GM12878 (cell line): ENCODE results near the gene ADPRHL1. TPM values are rescaled to one million over a fixed set of nuclear protein-coding genes. Genes with fewer than 3 reads are reported as not detected.
A peak's percentile ranks its signal among the peaks of the same experiment; 100 is the strongest.

Experiments
- ATAC-seq: fragments of 200-7000 bp; cut with Tn5 transposase; 3 replicates; pipeline ENCODE4 v1.9.1; 2020; ENCODE audit warnings: mild to moderate bottlenecking, moderate library complexity
- BruUV-seq: library from RNA; stranded (reverse); fragments of 400-500 nt; replicated peaks from 2 replicates; lab custom pipeline; 2021; lab: Mats Ljungman, UMichigan
- CTCF ChIA-PET: fragments of 300-600 bp; sonication (Branson Sonifier 250); formaldehyde crosslinking; extraction: SDS; loops from one replicate; lab custom pipeline; 2021; ENCODE audit warnings: inconsistent platforms; lab: Yijun Ruan, JAX
- POLR2A ChIA-PET: fragments of 350-600 bp; formaldehyde crosslinking; extraction: SDS; loops from one replicate; lab custom pipeline; 2021; ENCODE audit warnings: inconsistent platforms; lab: Charles Lee
- RAD21 ChIA-PET: fragments of 300-600 bp; sonication (Branson Sonifier 250); formaldehyde crosslinking; loops from one replicate; lab custom pipeline; 2023; ENCODE audit warnings: antibody characterized with exemption; ENCODE audit not compliant: unreplicated experiment; lab: Charles Lee
- SMC1A ChIA-PET: fragments of 300-600 bp; sonication (Branson Sonifier 250); formaldehyde crosslinking; loops from one replicate; lab custom pipeline; 2023; ENCODE audit not compliant: unreplicated experiment, uncharacterized antibody; lab: Charles Lee
- DNase-seq: peaks from one replicate; pipeline ENCODE4 v3.0.0-alpha.2; 2011; ENCODE audit warnings: low read depth, low spot score
- FAIRE-seq: peaks from 3 replicates; lab custom pipeline; 2011; peaks lifted over from hg19 to GRCh38; lab: Jason Lieb, UNC
- H2AFZ ChIP-seq: 2 replicates; pipeline ENCODE4 v1.6.0; 2011; ENCODE audit warnings: low read depth, low read length, control low read depth; ENCODE audit not compliant: control insufficient read depth
- H3K27ac ChIP-seq: 2 replicates; pipeline ENCODE4 v1.5.1; 2011; ENCODE audit warnings: control low read depth; ENCODE audit not compliant: control insufficient read depth, insufficient read depth
- H3K27me3 ChIP-seq, 2 experiments: replicated peaks in 1 of 2; 2 replicates each; pipeline versions ENCODE4 v1.6.0 to v1.6.1; 2011; ENCODE audit warnings: low read length in 1 of 2; ENCODE audit not compliant: control insufficient read depth in 2 of 2, insufficient read depth in 2 of 2
- H3K36me3 ChIP-seq, 2 experiments: 2 replicates each; pipeline ENCODE4 v1.5.1; 2011; ENCODE audit warnings: low read length in 1 of 2; ENCODE audit not compliant: control insufficient read depth in 2 of 2, insufficient read depth in 2 of 2
- H3K4me1 ChIP-seq: 2 replicates; pipeline ENCODE4 v1.6.1; 2011; ENCODE audit warnings: mild to moderate bottlenecking, low read length, moderate library complexity, mixed read lengths; ENCODE audit not compliant: control insufficient read depth, insufficient read depth
- H3K4me2 ChIP-seq: 2 replicates; pipeline ENCODE4 v1.6.0; 2011; ENCODE audit warnings: control low read depth; ENCODE audit not compliant: control insufficient read depth, insufficient read depth
- H3K4me3 ChIP-seq: fragments of 200-600 bp; sonication (generic); 2 replicates; pipeline ENCODE4 v1.5.1; 2016
- H3K79me2 ChIP-seq: 2 replicates; pipeline ENCODE4 v1.6.0; 2011; ENCODE audit warnings: low read length; ENCODE audit not compliant: control insufficient read depth, insufficient read depth
- H3K9ac ChIP-seq: 2 replicates; pipeline ENCODE4 v1.8.0; 2011; ENCODE audit warnings: low read length, control low read depth, mixed read lengths; ENCODE audit not compliant: control insufficient read depth, insufficient read depth
- H3K9me3 ChIP-seq: replicated peaks from 3 replicates; pipeline ENCODE4 v1.5.1; 2011; ENCODE audit warnings: mild to moderate bottlenecking, low read length; ENCODE audit not compliant: control insufficient read depth, insufficient read depth
- H4K20me1 ChIP-seq: 2 replicates; pipeline ENCODE4 v1.6.0; 2011; ENCODE audit not compliant: control insufficient read depth, insufficient read depth
- CREM ChIP-seq: IDR thresholded peaks from 2 replicates; pipeline ENCODE4 v1.6.1; 2014; ENCODE audit warnings: antibody characterized with exemption, low read depth
- ETV6 ChIP-seq, 2 experiments: fragments of 450-650 bp in 1 of 2; IDR thresholded peaks in 1 of 2; conservative IDR thresholded peaks in 1 of 2; 2 replicates each; pipeline ENCODE4 v1.6.1; 2014; ENCODE audit warnings: antibody characterized with exemption in 1 of 2, borderline replicate concordance in 1 of 2, low read depth in 1 of 2, mild to moderate bottlenecking in 1 of 2, moderate library complexity in 1 of 2
- EZH2 ChIP-seq: IDR thresholded peaks from 2 replicates; pipeline ENCODE4 v1.6.1; 2012; ENCODE audit warnings: low read depth, mild to moderate bottlenecking, control low read depth, inconsistent platforms, low read length, borderline replicate concordance; ENCODE audit not compliant: control insufficient read depth
- FOS ChIP-seq: IDR thresholded peaks from 3 replicates; pipeline ENCODE4 v1.6.1; 2011; ENCODE audit warnings: borderline replicate concordance; ENCODE audit not compliant: insufficient read length; ENCODE audit errors: extremely low read depth
- IKZF1 ChIP-seq: fragments of 450-650 bp; conservative IDR thresholded peaks from 2 replicates; pipeline ENCODE4 v1.6.1; 2017; ENCODE audit warnings: antibody characterized with exemption, mild to moderate bottlenecking
- KAT2A ChIP-seq: conservative IDR thresholded peaks from 2 replicates; pipeline ENCODE4 v1.6.1; 2011; ENCODE audit warnings: low read depth, low read length; ENCODE audit not compliant: control insufficient read depth
- NBN ChIP-seq: fragments of 450-650 bp; IDR thresholded peaks from 2 replicates; pipeline ENCODE4 v1.6.1; 2016
- NFXL1 ChIP-seq: fragments of 450-650 bp; IDR thresholded peaks from 2 replicates; pipeline ENCODE4 v1.6.1; 2017; ENCODE audit warnings: antibody characterized with exemption, mild to moderate bottlenecking, borderline replicate concordance
- NR2C2 ChIP-seq: IDR thresholded peaks from 2 replicates; pipeline ENCODE4 v1.6.1; 2011; ENCODE audit warnings: borderline replicate concordance, low read depth; ENCODE audit not compliant: control insufficient read depth, insufficient read length
- SMAD1 ChIP-seq: fragments of 450-650 bp; IDR thresholded peaks from 2 replicates; pipeline ENCODE4 v1.6.1; 2018; ENCODE audit warnings: mild to moderate bottlenecking, low read depth; ENCODE audit not compliant: partially characterized antibody
- WGBS: methylation state at CpG from one replicate; pipeline ENCODE4 v1.1.6; 2016; ENCODE audit warnings: low lambda C conversion rate; ENCODE audit not compliant: insufficient replicate concordance, insufficient coverage; ENCODE audit errors: missing lambda C conversion rate; 5-methylcytosine and 5-hydroxymethylcytosine counted together
- in situ Hi-C: fragments of 300-500 bp; cut with MboI; formaldehyde crosslinking; loops from 9 replicates; pipeline ENCODE4 v1.14.3; 2018; ENCODE audit warnings: mixed read lengths
- intact Hi-C: fragments of 100-400 bp; cut with micrococcal nuclease; formaldehyde crosslinking; loops from one replicate; pipeline ENCODE4 v1.14.2; 2022; ENCODE audit not compliant: unreplicated experiment
- polyA plus RNA-seq, 11 experiments: library from polyadenylated mRNA; depleted of rRNA in 4 of 11; unstranded in 6 of 11; stranded (reverse) in 5 of 11; fragments of >200 nt; fragmentation: Nextera tagmentation in 4 of 11; fragmentation: Illumina TruSeq in 1 of 11; extraction: Ambion mirVana in 4 of 11; extraction: Trizol in 1 of 11; gene quantifications; 1 replicate in 1 of 11; 2 replicates in 10 of 11; pipeline versions ENCODE4 v1.2.1 to v1.2.3, GENCODE V29; 2011 to 2016; ENCODE audit warnings: inconsistent platforms in 2 of 11, missing spikeins in 2 of 11, low read depth in 1 of 11
- total RNA-seq, 4 experiments: library from RNA; depleted of rRNA in 3 of 4; stranded (reverse); fragments of >200 nt in 3 of 4; fragmentation: Illumina TruSeq in 1 of 4; extraction: Trizol in 1 of 4; gene quantifications; 2 replicates each; pipeline versions ENCODE4 v1.2.1 to v1.2.3, GENCODE V29; 2013 to 2021
- TF ChIP-seq, protein P1 (sequence below): fragments of 450-650 bp; formaldehyde crosslinking; IDR thresholded peaks from 2 replicates; pipeline ENCODE4 v1.4.0; 2022; ENCODE audit warnings: mild to moderate bottlenecking, moderate library complexity
- TF ChIP-seq, protein P2 (sequence below): fragments of 450-650 bp; IDR thresholded peaks from 2 replicates; pipeline ENCODE4 v1.6.1; 2016; ENCODE audit warnings: mild to moderate bottlenecking, moderate library complexity, borderline replicate concordance

ADPRHL1 gene
- total and polyA plus RNA-seq, 10 of the 15 experiments (the other 5 are each of a cell fraction or from before 2014, with no cell fraction given), result 0.05 to 1.9 (median 1.0) TPM

DNA sequence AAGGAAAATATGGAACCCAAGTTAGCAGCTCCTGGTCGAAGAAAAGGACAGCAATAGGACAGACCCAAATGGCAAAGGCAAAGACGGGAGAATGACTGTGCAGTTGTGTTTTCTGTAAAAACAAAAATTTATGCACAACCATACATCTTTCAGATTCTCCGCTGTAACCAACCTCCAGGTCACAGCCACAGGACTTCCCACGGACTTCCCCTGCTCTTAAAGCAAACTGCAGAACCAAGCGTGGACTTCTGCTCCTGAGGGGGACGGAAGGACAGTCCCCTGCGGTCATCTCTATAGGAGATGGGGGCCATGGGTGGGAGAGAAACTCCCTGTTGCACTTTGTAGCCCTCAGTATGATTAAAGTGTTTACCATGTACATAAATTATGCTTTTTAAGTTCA is 91.9 kb downstream of the ADPRHL1 start:
- no peak for TF ChIP-seq ETV6 (conservative IDR thresholded peaks at IDR 0.05 in 1 of 2, IDR thresholded peaks at IDR 0.05 in 1 of 2; ENCODE audit: borderline replicate concordance in 1 of 2, low read depth in 1 of 2)
- TF ChIP-seq NR2C2, result no peak
- TF ChIP-seq NBN, result no peak
- TF ChIP-seq KAT2A, result no peak
- no peak for TF ChIP-seq SMAD1
- no peak for TF ChIP-seq FOS
- no peak for TF ChIP-seq IKZF1
- TF ChIP-seq NFXL1, result no peak
- TF ChIP-seq, protein P1, sequence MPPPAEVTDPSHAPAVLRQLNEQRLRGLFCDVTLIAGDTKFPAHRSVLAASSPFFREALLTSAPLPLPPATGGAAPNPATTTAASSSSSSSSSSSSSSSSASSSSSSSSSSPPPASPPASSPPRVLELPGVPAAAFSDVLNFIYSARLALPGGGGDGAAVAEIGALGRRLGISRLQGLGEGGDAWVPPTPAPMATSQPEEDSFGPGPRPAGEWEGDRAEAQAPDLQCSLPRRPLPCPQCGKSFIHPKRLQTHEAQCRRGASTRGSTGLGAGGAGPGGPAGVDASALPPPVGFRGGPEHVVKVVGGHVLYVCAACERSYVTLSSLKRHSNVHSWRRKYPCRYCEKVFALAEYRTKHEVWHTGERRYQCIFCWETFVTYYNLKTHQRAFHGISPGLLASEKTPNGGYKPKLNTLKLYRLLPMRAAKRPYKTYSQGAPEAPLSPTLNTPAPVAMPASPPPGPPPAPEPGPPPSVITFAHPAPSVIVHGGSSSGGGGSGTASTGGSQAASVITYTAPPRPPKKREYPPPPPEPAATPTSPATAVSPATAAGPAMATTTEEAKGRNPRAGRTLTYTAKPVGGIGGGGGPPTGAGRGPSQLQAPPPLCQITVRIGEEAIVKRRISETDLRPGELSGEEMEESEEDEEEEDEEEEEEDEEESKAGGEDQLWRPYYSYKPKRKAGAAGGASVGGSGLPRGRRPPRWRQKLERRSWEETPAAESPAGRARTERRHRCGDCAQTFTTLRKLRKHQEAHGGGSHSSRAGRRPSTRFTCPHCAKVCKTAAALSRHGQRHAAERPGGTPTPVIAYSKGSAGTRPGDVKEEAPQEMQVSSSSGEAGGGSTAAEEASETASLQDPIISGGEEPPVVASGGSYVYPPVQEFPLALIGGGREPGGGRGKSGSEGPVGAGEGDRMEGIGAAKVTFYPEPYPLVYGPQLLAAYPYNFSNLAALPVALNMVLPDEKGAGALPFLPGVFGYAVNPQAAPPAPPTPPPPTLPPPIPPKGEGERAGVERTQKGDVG (CRISPR knock-in tag), result no peak
- TF ChIP-seq EZH2, result no peak
- no peak for TF ChIP-seq CREM
- TF ChIP-seq, protein P2, sequence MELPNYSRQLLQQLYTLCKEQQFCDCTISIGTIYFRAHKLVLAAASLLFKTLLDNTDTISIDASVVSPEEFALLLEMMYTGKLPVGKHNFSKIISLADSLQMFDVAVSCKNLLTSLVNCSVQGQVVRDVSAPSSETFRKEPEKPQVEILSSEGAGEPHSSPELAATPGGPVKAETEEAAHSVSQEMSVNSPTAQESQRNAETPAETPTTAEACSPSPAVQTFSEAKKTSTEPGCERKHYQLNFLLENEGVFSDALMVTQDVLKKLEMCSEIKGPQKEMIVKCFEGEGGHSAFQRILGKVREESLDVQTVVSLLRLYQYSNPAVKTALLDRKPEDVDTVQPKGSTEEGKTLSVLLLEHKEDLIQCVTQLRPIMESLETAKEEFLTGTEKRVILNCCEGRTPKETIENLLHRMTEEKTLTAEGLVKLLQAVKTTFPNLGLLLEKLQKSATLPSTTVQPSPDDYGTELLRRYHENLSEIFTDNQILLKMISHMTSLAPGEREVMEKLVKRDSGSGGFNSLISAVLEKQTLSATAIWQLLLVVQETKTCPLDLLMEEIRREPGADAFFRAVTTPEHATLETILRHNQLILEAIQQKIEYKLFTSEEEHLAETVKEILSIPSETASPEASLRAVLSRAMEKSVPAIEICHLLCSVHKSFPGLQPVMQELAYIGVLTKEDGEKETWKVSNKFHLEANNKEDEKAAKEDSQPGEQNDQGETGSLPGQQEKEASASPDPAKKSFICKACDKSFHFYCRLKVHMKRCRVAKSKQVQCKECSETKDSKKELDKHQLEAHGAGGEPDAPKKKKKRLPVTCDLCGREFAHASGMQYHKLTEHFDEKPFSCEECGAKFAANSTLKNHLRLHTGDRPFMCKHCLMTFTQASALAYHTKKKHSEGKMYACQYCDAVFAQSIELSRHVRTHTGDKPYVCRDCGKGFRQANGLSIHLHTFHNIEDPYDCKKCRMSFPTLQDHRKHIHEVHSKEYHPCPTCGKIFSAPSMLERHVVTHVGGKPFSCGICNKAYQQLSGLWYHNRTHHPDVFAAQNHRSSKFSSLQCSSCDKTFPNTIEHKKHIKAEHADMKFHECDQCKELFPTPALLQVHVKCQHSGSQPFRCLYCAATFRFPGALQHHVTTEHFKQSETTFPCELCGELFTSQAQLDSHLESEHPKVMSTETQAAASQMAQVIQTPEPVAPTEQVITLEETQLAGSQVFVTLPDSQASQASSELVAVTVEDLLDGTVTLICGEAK, result no peak
- POLR2A ChIA-PET, result no interaction called here
- WGBS, result 0% methylated on average over 7 of the region's 7 CpGs
- H2AFZ ChIP-seq, result no peak overlapping the region
- SMC1A ChIA-PET, result no interaction called here
- RAD21 ChIA-PET, result no interaction called here
- H3K9ac ChIP-seq, result no peak overlapping the region
- H3K27me3 ChIP-seq, result peaks cover 0 to 5% of the 10 kb centered on the region in 2 experiments; a peak in 3 of 4 replicates
- H3K79me2 ChIP-seq, result no peaks in the 10 kb centered on the region
- no peaks in the 10 kb centered on the region for H3K9me3 ChIP-seq
- BruUV-seq, result no TSS peak
- H3K4me2 ChIP-seq, result no peak overlapping the region
- no peak for DNase-seq
- no peaks in the 10 kb centered on the region for H3K36me3 ChIP-seq
- H4K20me1 ChIP-seq, result no peaks in the 10 kb centered on the region
- intact Hi-C loops, result no loop called here
- no peaks in the 10 kb centered on the region for H3K4me1 ChIP-seq
- in situ Hi-C loops, result no loop called here
- CTCF ChIA-PET, result no interaction called here
- H3K27ac ChIP-seq, result no peak overlapping the region
- no peak for FAIRE-seq
- H3K4me3 ChIP-seq, result no peak overlapping the region
- peak; percentile 73 for ATAC-seq
